ENCODE measurements around the gene GPRIN2. TPM values are rescaled to one million over a fixed set of nuclear protein-coding genes. Genes with fewer than 3 reads are reported as not detected.

GPRIN2 gene
- total RNA-seq, 1 donor from 2014 or later: not detected

DNA sequence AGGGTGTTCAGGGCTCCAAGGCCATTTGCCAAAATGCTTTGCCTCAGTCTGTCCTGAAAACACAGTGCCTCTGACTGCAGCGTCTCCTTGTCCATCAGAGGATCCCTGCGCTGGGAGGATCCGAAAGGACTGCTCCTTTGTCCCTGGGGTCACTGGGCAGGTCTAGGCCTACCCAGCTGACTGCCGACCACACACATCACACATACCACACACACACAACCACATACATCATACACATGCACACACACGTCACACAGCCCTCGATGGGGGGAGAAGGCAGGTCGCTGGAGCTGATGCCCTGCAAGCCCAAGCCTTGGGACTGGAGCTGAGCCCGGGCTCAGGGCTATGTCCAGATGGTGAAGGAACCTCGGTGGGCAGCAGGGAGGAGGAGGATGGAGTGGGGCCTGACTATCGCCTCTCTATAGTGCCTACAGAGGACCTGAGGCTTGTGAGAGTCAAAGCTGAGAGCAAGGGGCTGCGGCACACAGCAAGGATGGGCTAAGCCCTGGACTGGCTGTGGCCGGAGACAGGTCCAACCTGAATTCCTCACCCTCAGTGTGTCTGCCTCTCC is 29.1 kb downstream of the GPRIN2 start:
- Mint-ChIP-seq H3K4me1 (no peaks in the 10 kb centered on the region), H3K4me3 (no peak overlapping the region), H3K9me3 (no peaks in the 10 kb centered on the region), H3K36me3 (ENCODE audit: low read depth) (no peaks in the 10 kb centered on the region), H3K27ac (no peak overlapping the region), H3K27me3 (no peaks in the 10 kb centered on the region)
- no peak for DNase-seq
- intact Hi-C loops (cut with micrococcal nuclease): no loop called here

DNA sequence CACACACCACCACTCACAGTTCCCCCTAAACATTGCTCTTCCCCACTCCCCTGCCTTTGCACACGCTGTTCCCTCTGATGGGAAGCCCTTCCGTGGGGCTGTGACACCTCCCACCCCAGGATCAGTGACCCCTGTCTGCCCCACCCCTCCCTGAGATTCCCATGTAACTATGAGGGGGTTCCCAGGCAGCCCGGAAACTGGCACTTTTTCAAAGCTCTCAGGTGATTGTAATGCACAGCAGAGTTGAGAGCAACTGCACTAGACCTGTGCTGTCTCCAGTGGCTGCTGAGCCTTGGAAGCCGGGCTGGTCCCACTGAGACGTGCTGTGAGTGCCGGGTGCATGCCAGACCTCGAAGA is 29.8 kb downstream of the GPRIN2 start:
- no peaks in the 10 kb centered on the region for H3K36me3 Mint-ChIP-seq (ENCODE audit: low read depth)
- intact Hi-C loops (cut with micrococcal nuclease): no loop called here
- H3K4me1 Mint-ChIP-seq: no peaks in the 10 kb centered on the region
- H3K27ac Mint-ChIP-seq: no peak overlapping the region
- no peaks in the 10 kb centered on the region for H3K9me3 Mint-ChIP-seq
- no peak overlapping the region for H3K4me3 Mint-ChIP-seq
- DNase-seq: no peak
- H3K27me3 Mint-ChIP-seq: no peaks in the 10 kb centered on the region

DNA sequence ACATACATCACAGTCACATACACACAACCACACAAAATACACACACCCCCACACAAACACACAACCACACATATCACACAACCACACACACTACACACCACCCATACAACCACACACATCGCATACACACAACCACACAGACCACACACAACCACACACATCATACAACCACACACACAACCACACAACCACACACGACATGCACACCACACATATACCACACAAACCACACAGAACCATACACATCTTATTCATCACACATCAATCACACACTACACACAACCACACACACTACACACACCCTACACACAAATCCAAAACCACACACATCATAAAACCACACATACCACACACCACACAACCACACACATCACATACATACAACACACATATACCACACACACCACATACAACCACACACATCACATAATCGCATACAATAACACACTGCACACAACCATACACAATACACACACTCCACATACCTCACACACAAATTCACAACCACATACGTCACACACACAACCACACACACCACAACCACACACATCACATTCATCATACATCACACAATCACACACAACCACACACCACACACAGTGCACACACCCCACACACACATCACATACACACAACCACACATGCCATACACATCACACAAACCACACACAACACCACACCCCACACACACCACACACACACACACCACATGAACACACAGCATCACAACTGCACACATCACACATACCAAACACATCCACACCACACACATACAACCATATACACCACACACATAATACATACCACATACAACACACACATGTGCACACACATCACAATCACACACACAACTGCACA is 30.4 kb downstream of the GPRIN2 start:
- H3K36me3 Mint-ChIP-seq (ENCODE audit: low read depth): no peaks in the 10 kb centered on the region
- intact Hi-C loops (cut with micrococcal nuclease): no loop called here
- H3K27ac Mint-ChIP-seq: no peak overlapping the region
- H3K27me3 Mint-ChIP-seq: no peaks in the 10 kb centered on the region
- no peak for DNase-seq
- H3K4me3 Mint-ChIP-seq: no peak overlapping the region
- H3K4me1 Mint-ChIP-seq: no peaks in the 10 kb centered on the region
- H3K9me3 Mint-ChIP-seq: no peaks in the 10 kb centered on the region

DNA sequence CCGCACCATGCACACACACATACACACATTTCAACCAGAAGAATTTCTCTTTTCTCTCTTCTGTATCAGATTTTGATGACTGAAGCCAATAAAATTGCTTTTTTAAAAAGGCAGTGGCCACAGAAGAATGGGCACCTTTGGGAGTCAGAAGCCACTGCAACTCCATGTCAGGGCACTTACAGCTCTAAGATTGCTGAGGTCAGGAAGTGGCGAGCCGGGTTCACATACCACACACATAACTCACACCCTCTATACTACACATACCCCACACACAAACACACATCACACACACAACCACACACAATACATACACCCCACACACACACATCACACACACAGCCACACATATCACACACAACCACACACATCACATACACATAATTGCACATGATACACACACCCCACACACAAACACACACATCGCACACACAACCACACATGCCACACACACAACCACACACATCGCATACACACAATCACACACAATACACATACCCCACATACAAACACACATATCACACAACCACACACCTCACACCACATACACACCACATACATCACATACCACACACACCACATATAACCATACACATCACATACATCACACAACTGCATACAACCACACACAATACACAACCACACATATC is 31.2 kb downstream of the GPRIN2 start:
- Mint-ChIP-seq H3K36me3 (ENCODE audit: low read depth) (no peaks in the 10 kb centered on the region), H3K27me3 (no peaks in the 10 kb centered on the region), H3K9me3 (no peaks in the 10 kb centered on the region), H3K4me1 (no peaks in the 10 kb centered on the region), H3K27ac (no peak overlapping the region), H3K4me3 (no peak overlapping the region)
- intact Hi-C loops (cut with micrococcal nuclease): no loop called here
- DNase-seq: no peak

DNA sequence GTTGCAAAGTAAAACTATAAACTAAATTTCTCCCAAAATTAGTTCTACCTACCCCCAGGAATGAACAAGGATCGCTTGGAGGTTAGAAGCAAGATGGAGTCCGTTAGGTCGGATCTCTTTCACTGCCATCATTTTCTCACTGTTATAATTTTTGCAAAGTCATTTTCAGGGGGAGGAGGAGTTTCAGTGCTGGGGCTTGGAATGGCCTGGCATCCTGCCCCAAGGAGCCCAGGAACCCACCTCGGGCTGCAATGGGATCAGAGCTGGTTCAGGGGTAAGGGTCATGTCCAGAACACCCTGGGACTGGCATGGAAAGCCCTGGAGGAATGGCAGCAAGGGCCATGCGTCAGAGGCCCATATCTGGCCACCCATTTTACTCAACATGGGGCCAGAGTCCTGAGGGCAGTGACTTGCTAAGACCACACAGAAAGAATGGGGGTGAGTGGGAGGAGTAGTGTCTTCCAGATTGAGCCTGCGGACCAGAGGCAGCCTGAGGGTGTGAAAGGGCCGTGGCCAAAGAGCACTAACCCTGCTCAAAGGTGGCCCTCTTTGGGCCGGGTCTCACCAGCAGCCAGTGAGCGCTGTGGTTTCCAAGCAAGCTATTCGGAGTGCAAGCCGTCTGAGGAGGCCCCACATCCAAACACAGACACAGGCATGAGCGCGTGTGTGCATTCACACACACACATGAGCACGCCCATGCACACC is 31.8 kb downstream of the GPRIN2 start:
- H3K36me3 Mint-ChIP-seq (ENCODE audit: low read depth): no peaks in the 10 kb centered on the region
- intact Hi-C loops (cut with micrococcal nuclease): no loop called here
- no peaks in the 10 kb centered on the region for H3K4me1 Mint-ChIP-seq
- H3K9me3 Mint-ChIP-seq: no peaks in the 10 kb centered on the region
- H3K27me3 Mint-ChIP-seq: no peaks in the 10 kb centered on the region
- no peak overlapping the region for H3K27ac Mint-ChIP-seq
- H3K4me3 Mint-ChIP-seq: no peak overlapping the region
- DNase-seq: no peak

DNA sequence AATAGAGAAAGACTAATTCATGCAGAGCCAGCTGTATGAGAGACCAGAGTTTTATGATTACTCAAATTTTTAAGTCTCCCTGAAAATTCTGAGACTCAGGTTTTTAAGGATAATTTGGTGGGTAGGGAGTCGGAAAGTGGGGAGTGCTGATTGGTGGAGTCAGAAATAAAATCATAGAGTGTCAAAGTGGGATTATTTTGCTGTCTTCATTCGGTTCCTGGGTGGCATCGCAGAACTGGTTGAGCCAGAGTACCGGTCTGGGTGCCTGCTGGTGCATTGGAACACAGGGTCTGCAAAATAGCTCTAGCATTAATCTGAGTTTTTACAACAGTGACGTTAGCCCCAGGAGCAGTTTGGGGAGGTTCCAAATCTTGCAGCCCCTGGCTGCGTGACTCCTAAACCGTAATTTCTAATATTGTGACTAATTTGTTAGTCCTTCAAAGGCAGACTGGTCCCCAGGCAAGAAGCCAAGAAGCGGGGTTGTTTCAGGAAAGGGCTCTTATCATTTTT is 32.4 kb downstream of the GPRIN2 start:
- Mint-ChIP-seq H3K4me1 (no peaks in the 10 kb centered on the region), H3K27ac (no peak overlapping the region), H3K4me3 (no peak overlapping the region), H3K27me3 (no peaks in the 10 kb centered on the region), H3K9me3 (no peaks in the 10 kb centered on the region), H3K36me3 (ENCODE audit: low read depth) (no peaks in the 10 kb centered on the region)
- no peak for DNase-seq
- intact Hi-C loops (cut with micrococcal nuclease): no loop called here

DNA sequence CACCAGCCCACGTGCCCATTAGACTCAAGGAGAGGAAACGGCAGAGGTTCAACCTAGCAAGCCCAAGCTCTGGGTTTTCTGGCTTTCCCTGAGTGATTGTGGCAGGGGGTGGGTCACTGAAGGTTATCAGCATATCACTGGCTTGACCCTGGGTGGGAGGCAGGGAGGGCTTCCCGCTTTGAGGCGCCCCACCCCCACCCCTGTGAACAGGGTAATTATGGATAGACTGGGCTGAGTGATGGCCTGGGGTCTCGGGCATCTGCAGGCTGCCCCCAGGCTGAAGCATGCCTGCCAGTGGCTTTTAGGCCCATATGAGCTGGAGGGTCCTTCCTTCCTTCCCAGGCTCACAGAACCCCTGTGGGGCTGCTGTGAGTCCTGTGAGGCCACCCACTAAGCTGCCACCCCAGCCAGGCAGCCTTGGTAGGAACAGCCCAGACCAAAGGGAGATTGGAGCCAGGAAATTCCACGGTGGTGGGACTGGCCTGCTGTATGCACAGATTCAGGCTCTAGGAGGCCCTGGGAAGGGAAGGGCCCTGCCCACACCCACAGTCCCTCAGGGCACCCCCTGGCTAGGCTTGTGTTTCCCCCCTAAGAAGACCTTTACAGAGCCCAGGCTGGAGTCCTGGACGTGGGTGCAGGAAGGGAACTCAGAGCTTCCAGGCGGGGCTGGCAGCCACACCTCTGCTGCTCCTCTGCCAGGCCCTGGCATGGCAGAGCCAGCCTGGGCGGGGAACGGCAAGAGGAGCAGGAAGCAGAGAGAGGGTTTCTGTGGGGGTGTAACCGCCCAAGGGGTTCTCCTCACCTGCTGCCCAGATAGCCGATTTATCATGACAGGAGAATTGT is 33.1 kb downstream of the GPRIN2 start:
- H3K27me3 Mint-ChIP-seq: no peaks in the 10 kb centered on the region

DNA sequence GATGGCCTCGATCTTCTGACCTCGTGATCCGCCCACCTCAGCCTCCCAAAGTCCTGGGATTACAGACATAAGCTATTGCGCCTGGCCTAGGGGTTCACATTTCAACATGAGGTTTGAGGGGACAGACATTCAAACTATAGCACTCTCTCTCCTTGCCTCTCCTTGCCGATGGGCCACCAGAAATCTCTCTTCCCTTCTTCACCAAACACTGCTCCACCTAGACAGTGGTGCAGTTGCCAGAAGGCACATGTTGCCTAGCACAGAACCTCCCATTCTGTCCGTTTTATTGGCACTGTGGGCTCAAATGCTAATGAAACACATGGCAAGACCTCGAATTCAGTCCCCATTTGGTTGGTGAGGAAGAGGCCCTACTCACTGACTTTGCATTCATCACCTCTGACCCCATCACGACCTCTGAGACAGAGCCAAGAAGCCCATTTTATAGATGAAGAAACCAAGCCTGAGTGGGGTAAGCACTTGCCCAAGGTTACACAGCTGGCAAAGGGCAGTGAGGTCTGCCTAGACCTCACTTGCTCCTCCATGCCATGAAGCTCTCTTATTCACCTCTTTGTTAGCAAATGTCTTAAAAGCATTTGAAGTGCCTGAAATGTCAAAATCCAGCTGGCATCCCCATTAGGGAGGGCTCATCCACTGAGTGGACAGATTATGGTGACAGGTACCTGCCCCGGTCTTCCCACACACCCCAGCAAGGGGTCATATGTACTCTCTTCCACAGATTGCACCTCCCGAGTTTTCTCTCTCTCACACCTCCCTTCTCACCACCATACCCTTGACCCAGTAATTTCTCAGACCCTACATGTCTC is 34.0 kb downstream of the GPRIN2 start:
- Mint-ChIP-seq H3K27ac (no peak overlapping the region), H3K27me3 (no peaks in the 10 kb centered on the region), H3K36me3 (ENCODE audit: low read depth) (no peaks in the 10 kb centered on the region), H3K9me3 (no peaks in the 10 kb centered on the region), H3K4me3 (no peak overlapping the region), H3K4me1 (no peaks in the 10 kb centered on the region)
- intact Hi-C loops (cut with micrococcal nuclease): no loop called here
- DNase-seq: no peak

More for the DNA sequence above, 33.1 kb downstream of the GPRIN2 start:
- no peaks in the 10 kb centered on the region for H3K36me3 Mint-ChIP-seq (ENCODE audit: low read depth)
- no peak overlapping the region for H3K27ac Mint-ChIP-seq
- H3K4me3 Mint-ChIP-seq: no peak overlapping the region
- DNase-seq: no peak
- intact Hi-C loops (cut with micrococcal nuclease): no loop called here
- H3K9me3 Mint-ChIP-seq: no peaks in the 10 kb centered on the region
- H3K4me1 Mint-ChIP-seq: no peaks in the 10 kb centered on the region

DNA sequence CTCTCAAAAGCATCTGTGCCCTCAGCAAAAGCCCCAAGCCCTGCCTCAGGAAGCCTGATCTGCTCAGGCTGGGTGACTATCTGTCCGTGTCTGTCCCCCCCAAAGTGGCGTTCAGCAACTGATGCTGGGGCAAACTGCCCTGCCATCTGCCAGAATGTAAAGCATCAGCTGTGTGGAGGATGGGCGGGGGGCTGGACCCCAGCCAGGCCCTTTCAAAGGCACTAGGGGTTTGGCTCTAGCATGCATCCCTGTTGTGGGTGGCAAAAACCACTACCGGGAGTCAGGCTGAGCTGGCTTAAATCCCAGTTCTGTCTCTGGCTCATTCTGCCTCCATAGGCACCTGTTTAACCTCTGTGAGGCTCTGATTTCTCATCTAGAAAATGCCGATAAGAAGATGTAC is 35.5 kb downstream of the GPRIN2 start:
- no peak overlapping the region for H3K27ac Mint-ChIP-seq
- DNase-seq: no peak
- H3K9me3 Mint-ChIP-seq: no peaks in the 10 kb centered on the region
- H3K4me1 Mint-ChIP-seq: no peaks in the 10 kb centered on the region
- intact Hi-C loops (cut with micrococcal nuclease): no loop called here
- H3K27me3 Mint-ChIP-seq: no peaks in the 10 kb centered on the region
- no peaks in the 10 kb centered on the region for H3K36me3 Mint-ChIP-seq (ENCODE audit: low read depth)
- no peak overlapping the region for H3K4me3 Mint-ChIP-seq

DNA sequence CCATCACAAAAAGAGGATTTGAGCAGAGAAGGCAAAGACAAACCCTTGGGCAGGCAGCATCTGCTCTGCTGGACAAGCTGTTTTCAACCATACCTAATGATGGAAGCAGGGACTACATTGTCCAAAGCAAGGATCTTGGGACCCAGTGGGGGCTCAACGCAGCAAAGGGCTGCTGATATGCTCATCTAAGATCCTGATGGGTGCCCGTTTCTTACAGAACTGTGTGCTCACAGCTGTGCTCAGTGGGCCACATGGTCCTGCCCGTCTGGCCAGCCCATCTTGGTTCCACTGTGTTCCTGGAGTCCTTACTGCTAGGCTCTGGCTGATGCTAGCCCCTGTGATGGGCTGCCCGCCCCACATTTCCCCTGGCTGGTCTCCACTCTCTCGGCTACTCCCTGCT is 36.1 kb downstream of the GPRIN2 start:
- no peak overlapping the region for H3K27ac Mint-ChIP-seq
- H3K36me3 Mint-ChIP-seq (ENCODE audit: low read depth): no peaks in the 10 kb centered on the region
- H3K4me3 Mint-ChIP-seq: no peak overlapping the region
- no peaks in the 10 kb centered on the region for H3K4me1 Mint-ChIP-seq
- no peaks in the 10 kb centered on the region for H3K27me3 Mint-ChIP-seq
- intact Hi-C loops (cut with micrococcal nuclease): no loop called here
- DNase-seq: no peak
- H3K9me3 Mint-ChIP-seq: no peaks in the 10 kb centered on the region

DNA sequence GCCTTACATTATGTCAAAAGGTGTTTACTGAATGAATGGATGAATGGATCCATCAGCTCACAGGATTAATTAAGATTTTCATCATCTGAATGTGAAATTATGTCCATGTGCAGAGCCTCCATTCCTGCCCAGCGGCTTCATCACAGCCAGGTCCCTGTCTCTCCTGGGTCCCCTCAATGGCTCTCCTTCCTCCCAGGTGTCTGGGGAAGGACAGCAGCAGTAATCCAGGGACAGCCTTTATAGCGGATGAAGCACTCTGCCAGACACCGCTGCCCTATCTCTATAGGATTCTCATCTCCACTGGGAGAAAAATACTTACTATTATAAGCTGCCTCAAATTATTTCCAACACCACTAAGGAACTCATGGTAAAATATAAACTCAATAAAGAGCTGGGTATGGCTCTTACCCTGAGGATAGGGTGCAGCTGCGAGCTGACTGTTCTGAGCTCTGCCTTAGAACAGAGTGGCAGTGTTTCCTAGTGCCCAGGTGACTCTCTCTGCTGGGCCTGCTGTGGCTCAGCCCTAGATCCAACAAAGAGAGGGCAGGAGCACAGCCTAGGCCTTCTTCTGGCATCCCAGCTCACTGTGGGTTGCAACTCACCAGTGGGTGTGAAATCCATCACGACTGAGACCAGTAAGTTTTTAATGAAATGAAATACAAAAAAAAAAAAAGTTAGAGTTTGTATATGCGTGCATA is 38.3 kb downstream of the GPRIN2 start:
- no peak overlapping the region for H3K27ac Mint-ChIP-seq
- peak; percentile 54 for DNase-seq
- intact Hi-C loops (cut with micrococcal nuclease): no loop called here
- H3K27me3 Mint-ChIP-seq: no peaks in the 10 kb centered on the region
- no peak overlapping the region for H3K4me3 Mint-ChIP-seq
- no peaks in the 10 kb centered on the region for H3K4me1 Mint-ChIP-seq
- no peaks in the 10 kb centered on the region for H3K36me3 Mint-ChIP-seq (ENCODE audit: low read depth)
- H3K9me3 Mint-ChIP-seq: no peaks in the 10 kb centered on the region

DNA sequence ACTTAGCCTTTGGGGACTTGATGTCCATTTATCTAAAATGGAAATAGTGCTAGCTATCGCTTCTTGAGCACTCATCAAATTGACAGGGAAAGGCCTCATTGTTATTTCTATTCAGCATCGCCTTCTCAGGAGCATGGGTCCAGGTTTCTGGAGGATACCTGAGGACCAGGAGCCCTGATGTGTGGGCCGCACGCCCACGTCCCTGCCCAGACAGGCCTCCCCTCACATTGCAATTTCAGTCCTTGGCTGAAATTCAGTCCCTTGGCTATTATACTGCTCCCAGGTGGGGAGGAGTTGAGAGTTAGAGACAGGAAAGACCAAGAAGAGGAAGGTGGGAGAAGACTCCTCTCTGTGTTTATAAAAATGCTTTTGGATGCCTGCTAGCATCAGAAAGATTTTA is 38.9 kb downstream of the GPRIN2 start:
- intact Hi-C loops (cut with micrococcal nuclease): no loop called here
- H3K27ac Mint-ChIP-seq: no peak overlapping the region
- no peaks in the 10 kb centered on the region for H3K4me1 Mint-ChIP-seq
- H3K9me3 Mint-ChIP-seq: no peaks in the 10 kb centered on the region
- DNase-seq: peak; percentile 52
- no peaks in the 10 kb centered on the region for H3K36me3 Mint-ChIP-seq (ENCODE audit: low read depth)
- H3K27me3 Mint-ChIP-seq: no peaks in the 10 kb centered on the region
- H3K4me3 Mint-ChIP-seq: no peak overlapping the region
